ENCODE measurements around the gene TBC1D22B. TPM values are rescaled to one million over a fixed set of nuclear protein-coding genes. Genes with fewer than 3 reads are reported as not detected.

Gene TBC1D22B
- total and polyA plus RNA-seq, 9 of the 15 experiments (the other 6 are each of a cell fraction or from before 2014, with no cell fraction given), result 4.8 to 24.2 (median 13.5) TPM

- TF ChIP-seq RBM39 (optimal IDR thresholded peaks at IDR 0.05; ENCODE audit: low read depth, low read length) (no peak), SFPQ (IDR thresholded peaks at IDR 0.05; ENCODE audit: low read depth, low read length) (no peak), ZC3H8 (IDR thresholded peaks at IDR 0.05) (0 out of 2 replicates have a peak, but pooled peaks have one; percentile 39), TEAD2 (tag; IDR thresholded peaks at IDR 0.05) (no peak), ZNF121 (CRISPR knock-in tag; conservative IDR thresholded peaks at IDR 0.05) (no peak), SRF (CRISPR knock-in tag; IDR thresholded peaks at IDR 0.05) (peak; percentile 24 to 31; a peak in 2 of 4 replicates), FUS (optimal IDR thresholded peaks at IDR 0.05; ENCODE audit: low read depth, low read length) (no peak), DMBX1 (CRISPR knock-in tag; IDR thresholded peaks at IDR 0.05; ENCODE audit: borderline replicate concordance) (peak; percentile 52; the same call in 1 of the 2 replicates), RB1 (IDR thresholded peaks at IDR 0.05; ENCODE audit: low read depth) (peak; percentile 87), TSHZ1 (CRISPR knock-in tag; IDR thresholded peaks at IDR 0.05) (no peak), HMG20B (CRISPR knock-in tag; IDR thresholded peaks at IDR 0.05) (no peak), ZNF583 (CRISPR knock-in tag; IDR thresholded peaks at IDR 0.05) (peak; percentile 38; the same call in 1 of the 2 replicates), MTF1 (CRISPR knock-in tag; IDR thresholded peaks at IDR 0.05; ENCODE audit: borderline replicate concordance) (no peak), ZFP30 (CRISPR knock-in tag; IDR thresholded peaks at IDR 0.05; ENCODE audit: borderline replicate concordance) (no peak), ZNF699 (CRISPR knock-in tag; IDR thresholded peaks at IDR 0.05; ENCODE audit: insufficient replicate concordance) (no peak), ZNF133 (CRISPR knock-in tag; IDR thresholded peaks at IDR 0.05) (no peak), ERF (CRISPR knock-in tag; IDR thresholded peaks at IDR 0.05) (no peak; the same call in 1 of the 2 replicates)
- TF ChIP-seq, protein P1, sequence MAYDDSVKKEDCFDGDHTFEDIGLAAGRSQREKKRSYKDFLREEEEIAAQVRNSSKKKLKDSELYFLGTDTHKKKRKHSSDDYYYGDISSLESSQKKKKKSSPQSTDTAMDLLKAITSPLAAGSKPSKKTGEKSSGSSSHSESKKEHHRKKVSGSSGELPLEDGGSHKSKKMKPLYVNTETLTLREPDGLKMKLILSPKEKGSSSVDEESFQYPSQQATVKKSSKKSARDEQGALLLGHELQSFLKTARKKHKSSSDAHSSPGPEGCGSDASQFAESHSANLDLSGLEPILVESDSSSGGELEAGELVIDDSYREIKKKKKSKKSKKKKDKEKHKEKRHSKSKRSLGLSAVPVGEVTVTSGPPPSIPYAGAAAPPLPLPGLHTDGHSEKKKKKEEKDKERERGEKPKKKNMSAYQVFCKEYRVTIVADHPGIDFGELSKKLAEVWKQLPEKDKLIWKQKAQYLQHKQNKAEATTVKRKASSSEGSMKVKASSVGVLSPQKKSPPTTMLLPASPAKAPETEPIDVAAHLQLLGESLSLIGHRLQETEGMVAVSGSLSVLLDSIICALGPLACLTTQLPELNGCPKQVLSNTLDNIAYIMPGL (CRISPR knock-in tag; IDR thresholded peaks at IDR 0.05), result peak; percentile 81
Measured at GRCh38 chr6:37257634-37258404, at the start of gene TBC1D22B, which contains the start of gene TMEM217 (continued).
